ENCODE data around the gene AURKB. TPM values are rescaled to one million over a fixed set of nuclear protein-coding genes. Genes with fewer than 3 reads are reported as not detected.

Gene AURKB
- total and polyA plus RNA-seq, 2 of the 13 experiments (the other 11 are each of a cell fraction or from before 2014, with no cell fraction given) = 29.5 to 75.3 TPM

GRCh38 chr17:8186787-8187516, 23.4 kb downstream of the AURKB start (continued):
- TF ChIP-seq NONO (IDR thresholded peaks at IDR 0.05) (no peak), NONO (CRISPR knock-in tag; conservative IDR thresholded peaks at IDR 0.05) (no peak), ETV5 (CRISPR knock-in tag; IDR thresholded peaks at IDR 0.05; ENCODE audit: borderline replicate concordance) (peak; percentile 67), CREBL2 (CRISPR knock-in tag; IDR thresholded peaks at IDR 0.05; ENCODE audit: borderline replicate concordance) (no peak), GMEB2 (CRISPR knock-in tag; IDR thresholded peaks at IDR 0.05; ENCODE audit: low read depth) (no peak), MYPOP (CRISPR knock-in tag; IDR thresholded peaks at IDR 0.05) (no peak), RFX3 (CRISPR knock-in tag; IDR thresholded peaks at IDR 0.05) (no peak; the same call in 1 of the 2 replicates), ZSCAN25 (CRISPR knock-in tag; IDR thresholded peaks at IDR 0.05) (peak; percentile 25; the same call in 1 of the 2 replicates), ZSCAN31 (CRISPR knock-in tag; IDR thresholded peaks at IDR 0.05; ENCODE audit: low read depth) (no peak), SP2 (CRISPR knock-in tag; IDR thresholded peaks at IDR 0.05) (no peak), TARDBP (CRISPR knock-in tag; IDR thresholded peaks at IDR 0.05) (no peak), ZNF30 (CRISPR knock-in tag; IDR thresholded peaks at IDR 0.05) (no peak), HNF4A (CRISPR knock-in tag; IDR thresholded peaks at IDR 0.05) (0 out of 2 replicates have a peak, but pooled peaks have one; percentile 16), KLF12 (CRISPR knock-in tag; IDR thresholded peaks at IDR 0.05; ENCODE audit: borderline replicate concordance) (peak; percentile 44; the same call in 1 of the 2 replicates), TOPORS (CRISPR knock-in tag; IDR thresholded peaks at IDR 0.05) (peak; percentile 50; the same call in 1 of the 2 replicates), IRF2 (CRISPR knock-in tag; IDR thresholded peaks at IDR 0.05) (0 out of 2 replicates have a peak, but pooled peaks have one; percentile 52), ZFP36L1 (CRISPR knock-in tag; IDR thresholded peaks at IDR 0.05) (0 out of 2 replicates have a peak, but pooled peaks have one; percentile 53), RXRB (CRISPR knock-in tag; IDR thresholded peaks at IDR 0.05; ENCODE audit: borderline replicate concordance) (no peak), SRF (IDR thresholded peaks at IDR 0.05; ENCODE audit: low read depth, low read length) (no peak), ZNF160 (CRISPR knock-in tag; IDR thresholded peaks at IDR 0.05) (no peak; the same call in 1 of the 2 replicates), ZNF430 (CRISPR knock-in tag; IDR thresholded peaks at IDR 0.05) (no peak; the same call in 1 of the 2 replicates), ELF4 (CRISPR knock-in tag; IDR thresholded peaks at IDR 0.05; ENCODE audit: borderline replicate concordance) (no peak), RFXAP (CRISPR knock-in tag; IDR thresholded peaks at IDR 0.05; ENCODE audit: borderline replicate concordance) (peak; percentile 47), ZNF672 (CRISPR knock-in tag; IDR thresholded peaks at IDR 0.05) (no peak)

Measured in HepG2 (cell line).